Breast epithelium (tissue), 4 donors: ENCODE measurements around the gene MT1M. TPM values are rescaled to one million over a fixed set of nuclear protein-coding genes. Genes with fewer than 3 reads are reported as not detected.
"Not testable (repeated sequence)": the region's sequence is repeated elsewhere in the genome, so short reads cannot be mapped to it uniquely, and the experiment has no call there.

Experiments used
- DNase-seq, 2 donors: peaks; one replicate each; pipeline ENCODE4 v3.0.0-alpha.2; 2019; ENCODE audit warnings: low spot score in 2 of 2
- H3K27ac ChIP-seq, 2 donors: fragments of 200-600 bp; sonication (generic) in 1 of 2; one replicate each; pipeline ENCODE4 v1.5.1; 2016 to 2019; ENCODE audit warnings: mild to moderate bottlenecking in 1 of 2
- H3K27me3 ChIP-seq, 2 donors: fragments of 200-600 bp; sonication (generic) in 1 of 2; one replicate each; pipeline versions ENCODE4 v1.5.1 to v1.6.0; 2017 to 2019; ENCODE audit warnings: control low read depth in 1 of 2, mild to moderate bottlenecking in 1 of 2
- H3K36me3 ChIP-seq: fragments of 200-600 bp; one replicate; pipeline ENCODE4 v1.5.1; 2019
- H3K4me1 ChIP-seq, 2 donors: fragments of 200-600 bp; sonication (generic); one replicate each; pipeline ENCODE4 v1.5.1; 2016 to 2019; ENCODE audit warnings: control low read depth in 1 of 2
- H3K4me3 ChIP-seq, 3 donors: fragments of 200-600 bp; sonication (generic); 1 replicate in 2 of 3; 2 replicates in 1 of 3; pipeline ENCODE4 v1.5.1; 2016 to 2019; ENCODE audit warnings: mild to moderate bottlenecking in 3 of 3, moderate library complexity in 2 of 3
- H3K9me3 ChIP-seq, 2 donors: fragments of 200-600 bp; sonication (generic) in 1 of 2; one replicate each; pipeline ENCODE4 v1.5.1; 2016 to 2019; ENCODE audit warnings: control low read depth in 1 of 2
- CTCF ChIP-seq, 3 donors: fragments of 450-650 bp; IDR thresholded peaks; one replicate each; pipeline ENCODE4 v1.5.1; 2016 to 2017; ENCODE audit warnings: antibody characterized with exemption in 3 of 3, mild to moderate bottlenecking in 3 of 3, moderate library complexity in 3 of 3
- POLR2A ChIP-seq: fragments of 450-650 bp; IDR thresholded peaks from one replicate; pipeline ENCODE4 v1.6.1; 2016; ENCODE audit warnings: antibody characterized with exemption, mild to moderate bottlenecking, moderate library complexity
- POLR2AphosphoS5 ChIP-seq, 3 donors: sonication (generic); formaldehyde crosslinking; IDR thresholded peaks; one replicate each; pipeline ENCODE4 v1.6.1; 2017; ENCODE audit warnings: antibody characterized with exemption in 3 of 3
- intact Hi-C: fragments of 100-400 bp; cut with DNase I; formaldehyde crosslinking; loops from one replicate; pipeline ENCODE4 v1.15.1; 2023; ENCODE audit warnings: low total_unique reads
- total RNA-seq, 3 donors: library from RNA; depleted of rRNA; stranded (reverse); fragments of >200 nt; gene quantifications; one replicate each; pipeline ENCODE4 v1.1.0, GENCODE V29; 2016

MT1M gene
- total RNA-seq, 3 donors from 2014 or later = 42.9 to 120 (median 46.0) TPM

- H3K27ac ChIP-seq = no peak within 1 kb of the TSS
- H3K4me3 ChIP-seq = no peak within 1 kb of the TSS
- no peak for DNase-seq
- no peaks in the 10 kb centered on the region for H3K36me3 ChIP-seq
- intact Hi-C loops = loop anchor here (10.0 kb wide), 1 partner anchor 1924 kb away; no protein-coding TSS in a partner anchor
- peaks cover 0 to 18% of the 10 kb centered on the region in 2 donors for H3K27me3 ChIP-seq
- H3K4me1 ChIP-seq = no peaks in the 10 kb centered on the region
- no peaks in the 10 kb centered on the region for H3K9me3 ChIP-seq
- TF ChIP-seq CTCF (IDR thresholded peaks at IDR 0.05) = no peak
- no peak for TF ChIP-seq POLR2A
- TF ChIP-seq POLR2AphosphoS5 (IDR thresholded peaks at IDR 0.05) = no peak
These were observed 36.8 kb downstream of the MT1M start, which contains the start of gene MT1H for GRCh38 chr16:56669005-56669839. Gene MT1H, plus strand, starts transcription at chr16:56669814. Its CDS starts 71 bp downstream, at chr16:56669885.

GRCh38 chr16:56669840-56670619 lies 37.6 kb downstream of the MT1M start:
- peaks cover 0 to 18% of the 10 kb centered on the region in 2 donors for H3K27me3 ChIP-seq
- TF ChIP-seq CTCF (IDR thresholded peaks at IDR 0.05) (no peak), POLR2A (no peak), POLR2AphosphoS5 (IDR thresholded peaks at IDR 0.05) (no peak)

GRCh38 chr16:56670620-56670934 lies 38.1 kb downstream of the MT1M start:
- no peaks in the 10 kb centered on the region for H3K36me3 ChIP-seq
- H3K9me3 ChIP-seq = no peaks in the 10 kb centered on the region
- no peaks in the 10 kb centered on the region for H3K4me1 ChIP-seq
- no peak for DNase-seq
- TF ChIP-seq CTCF (IDR thresholded peaks at IDR 0.05) = no peak
- TF ChIP-seq POLR2AphosphoS5 (IDR thresholded peaks at IDR 0.05) = no peak
- TF ChIP-seq POLR2A = no peak
- intact Hi-C loops = no loop called here
- peaks cover 0 to 21% of the 10 kb centered on the region in 2 donors for H3K27me3 ChIP-seq
- no peak overlapping the region for H3K27ac ChIP-seq
- no peak overlapping the region for H3K4me3 ChIP-seq

More at GRCh38 chr16:56669840-56670619, 37.6 kb downstream of the MT1M start:
- Histone ChIP-seq H3K4me1 (no peaks in the 10 kb centered on the region), H3K27ac (no peak overlapping the region), H3K4me3 (no peak overlapping the region), H3K9me3 (no peaks in the 10 kb centered on the region), H3K36me3 (no peaks in the 10 kb centered on the region)
- DNase-seq = no peak
- intact Hi-C loops = loop anchor here (10.0 kb wide), 1 partner anchor 1925 kb away; no protein-coding TSS in a partner anchor

GRCh38 chr16:56671691-56672090 lies 39.2 kb downstream of the MT1M start:
- H3K9me3 ChIP-seq, DNase-seq, H3K4me1 ChIP-seq, H3K4me3 ChIP-seq, H3K36me3 ChIP-seq, H3K27ac ChIP-seq, intact Hi-C loops: not testable (repeated sequence)
- H3K27me3 ChIP-seq = peaks cover 0 to 25% of the 10 kb centered on the region in 2 donors

GRCh38 chr16:56672171-56672570 lies 39.7 kb downstream of the MT1M start:
- DNase-seq, H3K9me3 ChIP-seq, H3K36me3 ChIP-seq, H3K4me3 ChIP-seq, intact Hi-C loops, H3K27ac ChIP-seq, H3K4me1 ChIP-seq: not testable (repeated sequence)
- H3K27me3 ChIP-seq = peaks cover 0 to 25% of the 10 kb centered on the region in 2 donors
